Mucosa of rectum (tissue), 2 donors: ENCODE measurements around the gene HOXA5.
A peak's percentile ranks its signal among the peaks of the same experiment; 100 is the strongest.

ENCODE experiments used
- H3K27ac ChIP-seq, 2 donors: one replicate each; pipeline ENCODE4 v1.7.0; 2013; ENCODE audit warnings: inconsistent platforms in 2 of 2, low read depth in 2 of 2, low read length in 2 of 2
- H3K27me3 ChIP-seq, 2 donors: one replicate each; pipeline ENCODE4 v1.7.0; 2013; ENCODE audit warnings: low read length in 2 of 2; ENCODE audit not compliant: control insufficient read depth in 2 of 2, insufficient read depth in 2 of 2
- H3K36me3 ChIP-seq, 2 donors: one replicate each; pipeline ENCODE4 v1.7.0; 2013; ENCODE audit warnings: low read length in 2 of 2; ENCODE audit not compliant: control insufficient read depth in 2 of 2, insufficient read depth in 2 of 2
- H3K4me1 ChIP-seq, 2 donors: one replicate each; pipeline ENCODE4 v1.7.0; 2013; ENCODE audit warnings: low read length in 2 of 2, mild to moderate bottlenecking in 1 of 2; ENCODE audit not compliant: control insufficient read depth in 2 of 2, insufficient read depth in 2 of 2
- H3K4me3 ChIP-seq, 2 donors: one replicate each; pipeline ENCODE4 v1.7.0; 2013; ENCODE audit warnings: low read length in 2 of 2
- H3K9ac ChIP-seq, 2 donors: one replicate each; pipeline ENCODE4 v1.7.0; 2013; ENCODE audit warnings: low read length in 2 of 2, low read depth in 1 of 2, mild to moderate bottlenecking in 1 of 2
- H3K9me3 ChIP-seq, 2 donors: one replicate each; pipeline ENCODE4 v1.7.0; 2013; ENCODE audit warnings: low read length in 2 of 2; ENCODE audit not compliant: control insufficient read depth in 2 of 2
- donor health status: healthy.
- donor health status: Normal muscosa, but diverticular disease.

HOXA5 gene

DNA sequence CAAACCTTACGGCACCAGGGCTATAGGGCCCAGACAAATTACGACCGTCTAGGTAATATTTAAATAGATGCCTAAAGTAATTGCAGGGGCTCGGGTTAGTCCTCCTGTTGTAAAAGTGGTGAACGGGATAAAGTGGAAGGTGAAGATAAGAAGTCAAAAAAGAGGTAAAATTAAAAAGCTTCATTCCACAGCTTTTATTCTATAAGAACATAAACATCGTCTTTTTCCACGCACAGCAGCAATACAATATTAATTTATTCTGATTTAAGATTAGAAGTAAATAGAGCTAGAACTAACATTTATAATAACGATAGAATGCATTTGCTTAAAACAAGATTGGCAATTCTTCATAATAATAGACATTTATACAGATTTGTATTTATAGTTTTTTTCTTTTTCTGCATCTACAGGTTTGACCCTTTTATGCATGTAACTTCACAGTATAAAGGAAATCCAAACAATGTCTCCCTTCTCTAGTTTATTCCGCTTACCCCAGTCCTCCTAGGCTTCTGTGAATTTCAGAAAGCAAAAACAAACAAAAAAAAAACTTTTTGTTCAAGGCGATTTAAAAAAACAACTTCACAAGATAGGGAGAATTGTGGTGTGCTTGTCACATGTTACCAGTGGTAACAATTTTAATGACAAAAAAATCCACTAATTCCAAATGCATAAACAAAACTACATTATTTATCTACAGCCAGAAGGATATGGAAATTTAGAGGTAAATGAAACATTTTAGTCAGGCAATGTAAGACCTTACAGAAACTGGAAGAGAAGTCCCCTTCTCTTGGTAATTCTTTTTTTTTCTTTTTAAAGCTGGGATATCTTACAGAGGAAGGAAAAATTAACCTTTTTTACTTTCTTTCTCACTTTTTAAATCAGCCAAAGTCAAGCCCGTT is 27.2 kb upstream of the HOXA5 start:
- Histone ChIP-seq H3K4me1 (peaks cover 24 to 35% of the 10 kb centered on the region in 2 donors), H3K27me3 (peaks cover 0 to 12% of the 10 kb centered on the region in 2 donors), H3K36me3 (no peaks in the 10 kb centered on the region), H3K9me3 (no peaks in the 10 kb centered on the region), H3K27ac (peak overlapping the region; percentile 96), H3K9ac (peak overlapping the region; percentile 73 to 96), H3K4me3 (peak overlapping the region; percentile 67 to 79)

DNA sequence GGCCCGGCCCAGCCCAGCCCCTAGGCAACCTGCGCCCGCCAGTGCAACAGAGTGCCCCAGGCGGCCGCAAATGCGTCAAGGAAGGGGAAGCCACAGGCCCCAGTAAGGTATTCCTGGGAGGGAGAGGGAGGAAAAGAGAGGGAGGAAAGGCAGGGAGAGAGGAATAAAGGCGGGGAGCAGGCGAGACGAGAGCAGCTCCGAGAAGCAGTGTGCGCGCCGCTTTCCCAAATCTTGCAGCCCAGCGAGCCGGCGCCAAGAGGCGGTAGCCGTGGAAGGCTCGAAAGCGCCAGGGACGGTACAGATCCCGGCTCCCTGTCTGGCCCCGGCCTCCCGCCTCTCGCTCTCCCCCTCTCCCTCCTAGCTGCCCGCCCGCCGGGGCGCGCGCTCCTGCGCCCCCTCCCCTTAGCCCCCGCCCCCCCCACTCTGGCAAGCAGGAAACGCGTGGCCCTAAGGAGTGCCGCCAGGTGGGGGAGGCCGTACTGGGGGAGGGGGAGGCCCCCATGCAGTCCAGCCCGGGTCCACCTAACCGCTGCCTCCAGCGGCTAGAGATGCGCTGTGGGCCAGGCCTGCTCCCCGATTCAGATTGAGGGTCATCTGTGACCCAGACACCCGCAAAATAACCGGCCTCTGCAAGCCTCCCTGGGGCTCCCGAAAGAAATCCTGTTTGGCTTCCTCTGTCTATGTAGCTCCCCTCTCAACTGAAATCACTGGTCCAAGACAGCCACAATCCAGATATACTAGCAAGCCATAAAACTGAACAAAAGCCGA is 26.4 kb upstream of the HOXA5 start:
- H3K9me3 ChIP-seq, result no peaks in the 10 kb centered on the region
- H3K27me3 ChIP-seq, result peaks cover 0 to 7% of the 10 kb centered on the region in 2 donors
- H3K9ac ChIP-seq, result peak overlapping the region; percentile 83 to 96
- H3K4me3 ChIP-seq, result peak overlapping the region; percentile 67 to 84
- no peaks in the 10 kb centered on the region for H3K36me3 ChIP-seq
- peak overlapping the region; percentile 91 to 92 for H3K27ac ChIP-seq
- peaks cover 21 to 28% of the 10 kb centered on the region in 2 donors for H3K4me1 ChIP-seq

DNA sequence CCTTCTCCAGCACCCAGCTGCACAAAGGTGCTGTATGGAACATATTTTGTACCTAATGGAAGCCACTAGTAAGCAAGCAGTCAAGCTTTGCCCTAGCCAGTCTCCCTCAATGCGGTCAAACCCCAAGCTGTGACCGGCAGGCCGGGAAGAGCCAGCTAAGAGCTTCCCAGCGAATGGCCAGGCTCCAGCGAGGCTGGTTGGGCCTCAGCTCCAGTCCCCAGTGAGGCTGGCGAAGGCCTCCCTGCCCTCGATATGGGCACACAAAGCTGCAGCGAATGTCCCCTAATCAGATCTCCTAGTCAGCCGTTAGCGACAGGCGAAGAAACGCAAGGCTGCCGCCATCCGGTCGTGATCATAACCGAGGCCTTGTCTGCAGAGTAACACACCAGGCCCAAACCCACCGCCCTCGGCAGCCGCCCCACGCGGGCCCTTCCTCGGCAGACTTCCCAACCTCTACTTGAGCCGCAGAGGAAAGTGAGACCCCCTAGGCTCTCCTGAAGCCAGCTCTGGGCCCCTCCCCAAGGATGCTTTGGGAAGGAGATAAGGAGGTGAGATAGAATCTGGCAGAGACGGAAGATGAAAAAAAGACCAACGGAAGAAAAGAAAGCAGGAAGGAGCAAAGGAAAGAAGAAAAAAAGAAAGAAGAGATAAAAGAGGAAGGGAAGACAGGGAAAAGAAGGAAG is 24.9 kb upstream of the HOXA5 start:
- H3K9me3 ChIP-seq, result no peaks in the 10 kb centered on the region
- peaks cover 0 to 3% of the 10 kb centered on the region in 2 donors for H3K27me3 ChIP-seq
- peak overlapping the region; percentile 81 to 96 for H3K9ac ChIP-seq
- peak overlapping the region; percentile 91 to 92 for H3K27ac ChIP-seq
- peak overlapping the region; percentile 67 to 84 for H3K4me3 ChIP-seq
- H3K4me1 ChIP-seq, result peaks cover 22 to 31% of the 10 kb centered on the region in 2 donors
- H3K36me3 ChIP-seq, result no peaks in the 10 kb centered on the region

DNA sequence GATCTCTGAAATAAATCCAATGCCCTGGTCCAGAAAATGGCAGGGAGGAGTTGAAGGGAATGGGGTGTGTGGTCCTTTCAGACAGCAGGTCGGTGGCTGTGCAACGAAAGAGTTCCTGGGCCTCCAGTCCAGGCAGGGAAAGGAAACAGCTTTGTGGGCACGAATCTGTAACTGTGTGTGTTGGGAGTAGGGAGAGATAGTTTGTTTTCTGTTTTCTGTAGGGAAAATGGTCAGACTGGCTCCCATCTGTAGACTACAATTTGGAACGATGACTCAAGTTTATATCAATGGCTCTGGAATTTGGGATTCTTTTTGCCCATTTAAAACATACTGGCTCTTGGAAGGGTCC is 24.4 kb upstream of the HOXA5 start:
- Histone ChIP-seq H3K36me3 (no peaks in the 10 kb centered on the region), H3K9me3 (no peaks in the 10 kb centered on the region), H3K27ac (peak overlapping the region; percentile 91 to 92), H3K4me3 (peak overlapping the region; percentile 67 to 84), H3K27me3 (peaks cover 0 to 4% of the 10 kb centered on the region in 2 donors), H3K9ac (peak overlapping the region; percentile 81 to 96), H3K4me1 (peaks cover 18 to 33% of the 10 kb centered on the region in 2 donors)

DNA sequence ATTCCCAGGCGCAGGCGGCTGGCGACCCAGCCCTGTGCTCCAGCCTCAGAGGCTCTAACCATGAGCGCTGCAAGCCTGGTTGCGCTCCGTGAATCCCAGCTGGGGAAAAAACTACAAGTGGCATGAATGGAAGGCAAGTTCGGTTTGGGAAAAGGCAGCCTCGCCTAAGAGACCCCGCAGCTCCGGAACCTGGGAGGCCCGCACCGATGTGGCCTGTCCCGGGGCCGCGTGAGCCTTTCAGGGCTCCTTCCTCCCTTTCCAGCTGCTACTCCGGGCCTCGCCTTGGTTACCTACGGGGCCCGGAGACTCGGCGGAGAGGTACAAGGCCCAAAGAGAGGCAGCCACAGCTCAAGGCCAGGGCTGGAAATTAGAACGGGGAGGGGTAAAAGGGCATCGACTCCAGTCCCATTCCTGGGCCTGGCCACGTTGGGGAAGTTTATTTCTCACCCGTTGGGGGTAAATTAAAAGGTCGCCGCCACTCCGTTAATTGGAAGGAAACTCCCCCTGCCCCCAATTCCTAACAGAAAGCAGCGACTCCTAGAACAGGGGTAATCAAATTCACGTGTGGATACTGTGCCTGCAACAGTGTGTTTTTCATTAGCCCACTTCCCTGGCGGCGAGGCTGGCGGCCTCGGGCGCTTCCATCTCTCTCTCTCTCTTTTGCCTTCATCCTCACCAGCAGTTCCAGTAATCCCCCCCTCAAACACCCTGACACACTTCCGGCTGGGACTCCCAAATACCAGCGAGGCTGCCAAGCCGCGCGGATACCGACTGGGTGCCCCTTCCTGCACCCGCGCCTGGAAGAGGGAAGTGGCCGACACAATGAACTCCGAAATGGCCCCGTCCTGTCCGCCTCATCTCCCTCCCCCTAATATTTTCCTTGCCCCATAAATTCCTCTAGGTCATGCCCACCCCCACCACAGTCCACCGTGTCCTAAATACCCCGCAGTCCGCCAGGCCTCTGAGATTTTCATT is 23.3 kb upstream of the HOXA5 start:
- no peaks in the 10 kb centered on the region for H3K36me3 ChIP-seq
- H3K9ac ChIP-seq, result peak overlapping the region; percentile 81 to 96
- peak overlapping the region; percentile 67 to 84 for H3K4me3 ChIP-seq
- no peaks in the 10 kb centered on the region for H3K9me3 ChIP-seq
- peaks cover 0 to 3% of the 10 kb centered on the region in 2 donors for H3K27me3 ChIP-seq
- H3K4me1 ChIP-seq, result peaks cover 14 to 28% of the 10 kb centered on the region in 2 donors
- peak overlapping the region; percentile 91 to 92 for H3K27ac ChIP-seq

DNA sequence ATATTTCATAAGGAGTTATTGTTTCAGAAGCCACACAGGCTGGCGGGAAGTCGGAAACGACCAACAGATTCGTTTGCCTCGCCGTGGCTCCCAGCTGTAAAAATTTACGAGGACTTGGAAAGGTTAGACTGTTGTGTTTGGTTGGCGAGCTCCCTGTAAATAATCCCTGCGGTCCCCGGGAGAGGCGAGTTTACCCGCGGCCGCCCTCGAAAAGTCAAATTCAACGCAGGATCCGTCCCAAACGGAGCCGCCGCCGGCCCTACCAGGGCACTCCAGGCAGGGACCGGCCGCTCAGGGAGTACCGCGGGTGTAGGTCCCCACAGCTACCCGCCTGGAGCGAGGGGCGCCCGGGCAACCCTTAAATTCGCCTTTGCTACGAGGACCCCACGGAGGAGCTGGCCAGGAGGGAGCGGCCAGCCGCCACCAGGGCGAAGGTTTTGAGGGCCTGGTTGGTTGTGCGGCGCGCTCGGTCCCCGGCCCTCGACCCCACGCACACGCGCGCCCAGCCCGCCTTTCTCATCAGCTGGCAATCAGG is 22.6 kb upstream of the HOXA5 start:
- Histone ChIP-seq H3K4me3 (peak overlapping the region; percentile 67 to 84), H3K27me3 (peaks cover 0 to 3% of the 10 kb centered on the region in 2 donors), H3K9me3 (no peaks in the 10 kb centered on the region), H3K36me3 (no peaks in the 10 kb centered on the region), H3K9ac (peak overlapping the region; percentile 81 to 96), H3K27ac (peak overlapping the region; percentile 91 to 92), H3K4me1 (peaks cover 14 to 30% of the 10 kb centered on the region in 2 donors)

DNA sequence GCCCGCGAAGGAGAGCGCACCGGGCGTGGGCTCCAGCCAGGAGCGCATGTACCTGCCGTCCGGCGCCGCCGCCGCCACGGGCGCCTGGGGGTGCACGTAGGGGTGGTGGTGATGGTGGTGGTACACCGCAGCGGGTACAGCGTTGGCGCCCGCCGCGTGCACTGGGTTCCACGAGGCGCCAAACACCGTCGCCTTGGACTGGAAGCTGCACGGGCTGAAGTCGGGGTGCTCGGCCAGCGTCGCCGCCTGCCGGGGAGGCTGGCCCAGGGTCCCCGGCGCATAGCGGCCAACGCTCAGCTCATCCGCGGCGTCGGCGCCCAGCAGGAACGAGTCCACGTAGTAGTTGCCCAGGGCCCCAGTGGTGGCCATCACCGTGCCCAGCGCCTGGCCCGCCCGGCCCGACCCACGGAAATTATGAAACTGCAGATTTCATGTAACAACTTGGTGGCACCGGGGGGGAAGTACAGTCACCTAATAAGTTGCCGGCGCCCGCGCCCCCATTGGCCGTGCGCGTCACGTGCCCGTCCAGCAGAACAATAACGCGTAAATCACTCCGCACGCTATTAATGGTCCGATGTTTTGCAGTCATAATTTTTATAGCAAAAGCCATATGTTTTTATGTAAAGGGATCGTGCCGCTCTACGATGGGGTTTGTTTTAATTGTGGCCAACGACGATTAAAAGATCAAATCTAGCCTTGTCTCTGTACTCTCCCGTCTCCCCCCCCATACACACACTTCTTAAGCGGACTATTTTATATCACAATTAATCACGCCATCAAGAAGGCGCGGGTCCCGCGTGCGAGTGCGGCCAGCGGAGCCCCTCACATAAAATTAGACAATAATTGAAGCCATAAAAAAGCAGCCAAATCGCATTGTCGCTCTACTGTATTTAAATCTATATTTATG is 21.9 kb upstream of the HOXA5 start, which contains the start of gene HOXA9:
Gene HOXA9 (minus strand): TSS at position 449 of the 907 bp plus-strand sequence. CDS start 80 bp downstream, at position 369.
- H3K27me3 ChIP-seq, result peaks cover 0 to 3% of the 10 kb centered on the region in 2 donors
- H3K27ac ChIP-seq, result peak within 1 kb of the TSS; percentile 91 to 92
- peak within 1 kb of the TSS; percentile 67 to 84 for H3K4me3 ChIP-seq
- no peaks in the 10 kb centered on the region for H3K36me3 ChIP-seq
- H3K9me3 ChIP-seq, result no peaks in the 10 kb centered on the region
- H3K9ac ChIP-seq, result peak within 1 kb of the TSS; percentile 81 to 96
- peaks cover 16 to 30% of the 10 kb centered on the region in 2 donors for H3K4me1 ChIP-seq

DNA sequence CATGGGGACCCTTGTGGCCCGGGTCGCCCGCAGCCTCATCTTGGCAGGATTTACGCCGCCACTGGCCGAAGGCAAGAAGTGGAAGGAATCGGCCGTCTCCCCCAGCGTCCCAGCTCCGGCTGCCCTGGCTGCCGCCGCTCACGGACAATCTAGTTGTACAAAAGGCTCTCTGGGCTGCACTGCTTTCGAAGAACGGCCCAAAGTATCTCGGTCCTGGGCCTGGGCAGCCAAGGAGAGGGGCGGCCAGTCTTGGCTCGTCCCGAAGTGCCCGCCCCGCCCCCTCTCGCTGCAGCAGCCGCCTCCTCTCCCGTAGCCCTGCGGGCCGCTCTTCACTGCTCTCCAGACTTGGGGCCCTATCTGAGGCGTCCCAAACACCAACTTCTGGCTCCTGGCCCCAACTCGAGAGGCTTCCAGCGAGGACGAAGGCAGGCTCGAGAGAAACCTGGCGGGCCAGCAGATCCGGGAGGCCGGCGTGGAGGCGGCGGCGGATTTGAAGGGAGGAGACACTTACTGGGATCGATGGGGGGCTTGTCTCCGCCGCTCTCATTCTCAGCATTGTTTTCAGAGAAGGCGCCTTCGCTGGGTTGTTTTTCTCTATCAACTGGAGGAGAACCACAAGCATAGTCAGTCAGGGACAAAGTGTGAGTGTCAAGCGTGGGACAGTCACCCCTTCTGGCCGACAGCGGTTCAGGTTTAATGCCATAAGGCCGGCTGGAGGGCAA is 21.0 kb upstream of the HOXA5 start:
- Histone ChIP-seq H3K36me3 (no peaks in the 10 kb centered on the region), H3K27me3 (peaks cover 0 to 3% of the 10 kb centered on the region in 2 donors), H3K4me1 (peaks cover 23 to 35% of the 10 kb centered on the region in 2 donors), H3K9me3 (no peaks in the 10 kb centered on the region), H3K9ac (peak overlapping the region; percentile 81 to 96), H3K4me3 (peak overlapping the region; percentile 67 to 84), H3K27ac (peak overlapping the region; percentile 91 to 92)
